ENCODE results near the gene KRTAP10-8.

KRTAP10-8 gene

GRCh38 chr21:44612029-44612486 lies at the start of gene KRTAP10-8:
TSS of gene KRTAP10-8 (plus strand) at chr21:44612079. CDS start at chr21:44612101, 22 bp downstream.
- DNase-seq (ENCODE audit: extremely low read depth, low read depth) = no peak
- H3K4me3 ChIP-seq (replicated peaks; ENCODE audit: low read depth, low read length) = no peak within 1 kb of the TSS
- TF ChIP-seq CTCF (IDR thresholded peaks at IDR 0.05; ENCODE audit: low read depth, low read length, missing control alignments) = no peak

- no peak for DNase-seq (ENCODE audit: extremely low read depth, low read depth)
- no peak overlapping the region for H3K4me3 ChIP-seq (replicated peaks; ENCODE audit: low read depth, low read length)
- TF ChIP-seq CTCF (IDR thresholded peaks at IDR 0.05; ENCODE audit: low read depth, low read length, missing control alignments) = no peak
Measured at GRCh38 chr21:44564099-44564498, 47.8 kb upstream of the KRTAP10-8 start.

- no peak for TF ChIP-seq CTCF (IDR thresholded peaks at IDR 0.05; ENCODE audit: low read depth, low read length, missing control alignments)
- H3K4me3 ChIP-seq (replicated peaks; ENCODE audit: low read depth, low read length) = no peak overlapping the region
- DNase-seq (ENCODE audit: extremely low read depth, low read depth) = no peak
Measured at GRCh38 chr21:44564886-44565598, 46.8 kb upstream of the KRTAP10-8 start.

GRCh38 chr21:44566403-44566802 lies 45.5 kb upstream of the KRTAP10-8 start:
- TF ChIP-seq CTCF (IDR thresholded peaks at IDR 0.05; ENCODE audit: low read depth, low read length, missing control alignments) = no peak
- no peak for DNase-seq (ENCODE audit: extremely low read depth, low read depth)
- no peak overlapping the region for H3K4me3 ChIP-seq (replicated peaks; ENCODE audit: low read depth, low read length)

- no peak for DNase-seq (ENCODE audit: extremely low read depth, low read depth)
- no peak for TF ChIP-seq CTCF (IDR thresholded peaks at IDR 0.05; ENCODE audit: low read depth, low read length, missing control alignments)
- H3K4me3 ChIP-seq (replicated peaks; ENCODE audit: low read depth, low read length) = no peak overlapping the region
Measured at GRCh38 chr21:44567481-44568171, 44.3 kb upstream of the KRTAP10-8 start.

- TF ChIP-seq CTCF (IDR thresholded peaks at IDR 0.05; ENCODE audit: low read depth, low read length, missing control alignments) = no peak
- no peak overlapping the region for H3K4me3 ChIP-seq (replicated peaks; ENCODE audit: low read depth, low read length)
- DNase-seq (ENCODE audit: extremely low read depth, low read depth) = no peak
Measured at GRCh38 chr21:44568261-44568660, 43.6 kb upstream of the KRTAP10-8 start.

Data from HFF-Myc (cell line).